GM18907 (cell line): ENCODE measurements around the gene KRTAP13-3.

Experiments used
- ATAC-seq: cut with Tn5 transposase; IDR thresholded peaks from one replicate; pipeline ENCODE4 v1.9.1; 2021; ENCODE audit warnings: mild to moderate bottlenecking, moderate library complexity; ENCODE audit not compliant: unreplicated experiment

KRTAP13-3 gene, protein sequence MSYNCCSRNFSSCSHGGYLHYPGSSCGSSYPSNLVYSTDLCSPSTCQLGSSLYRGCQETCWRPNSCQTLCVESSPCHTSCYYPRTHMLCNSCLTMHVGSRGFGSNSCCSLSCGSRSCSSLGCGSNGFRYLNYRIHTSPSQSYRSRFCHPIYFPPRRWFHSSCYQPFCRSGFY

DNA sequence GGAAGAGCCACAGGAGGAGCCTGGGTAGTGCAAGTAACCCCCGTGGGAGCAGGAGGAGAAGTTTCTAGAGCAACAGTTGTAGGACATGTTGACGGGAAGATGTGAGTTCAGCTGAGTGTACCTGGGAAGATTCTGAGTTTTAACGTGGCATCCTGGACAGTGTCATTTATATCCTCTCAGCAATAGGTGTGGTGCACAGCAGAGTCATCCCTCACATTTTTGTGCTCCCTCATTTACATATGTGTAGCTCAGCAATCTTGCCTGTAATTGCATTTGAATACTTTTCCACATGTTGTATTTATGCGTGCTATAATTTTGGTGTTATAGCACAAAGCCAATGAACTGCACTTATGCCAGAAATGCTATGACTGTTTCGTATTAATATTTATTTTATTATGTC, at the start of gene KRTAP13-3:
Gene KRTAP13-3, minus strand, starts transcription at position 101 of the 400 bp plus-strand sequence. Its CDS starts 14 bp downstream, at position 87.
- ATAC-seq = no peak

DNA sequence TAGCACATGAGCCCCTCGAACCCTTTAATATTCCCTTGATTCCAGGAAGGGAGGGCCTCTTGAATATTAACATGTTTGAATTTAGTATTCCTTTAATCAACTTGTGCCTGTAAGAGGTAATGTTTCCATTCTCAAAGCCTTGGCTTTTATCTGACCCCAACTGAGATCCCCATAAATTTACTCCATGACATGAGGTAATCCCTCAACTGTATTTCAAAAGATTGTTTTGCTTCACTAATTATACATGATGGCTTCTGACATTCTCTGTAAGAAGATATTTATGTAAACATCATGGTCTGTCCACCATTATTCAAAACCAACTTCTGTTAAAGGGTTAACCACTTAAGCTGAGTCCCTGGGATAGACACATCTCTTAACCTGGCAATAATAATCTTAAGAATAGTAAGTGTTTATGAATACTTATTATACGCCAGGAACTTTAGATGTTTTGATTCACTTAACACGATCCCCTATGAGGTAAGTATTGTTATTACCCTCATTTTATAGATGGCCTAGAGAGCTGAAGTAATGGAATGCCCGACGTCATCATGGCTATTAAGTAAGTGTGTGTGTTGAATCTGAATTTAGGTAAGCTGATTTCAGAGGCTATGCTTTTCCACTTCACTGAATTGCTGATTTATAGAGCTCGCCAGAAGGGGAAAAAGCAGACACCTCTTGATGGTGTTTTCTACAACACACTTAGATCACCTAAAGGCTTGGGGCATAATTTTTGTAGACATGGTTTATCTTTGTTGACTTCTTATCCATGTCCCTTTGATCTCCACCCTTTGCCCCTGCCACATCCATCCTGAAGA, 43.4 kb upstream of the KRTAP13-3 start:
- ATAC-seq = no peak

DNA sequence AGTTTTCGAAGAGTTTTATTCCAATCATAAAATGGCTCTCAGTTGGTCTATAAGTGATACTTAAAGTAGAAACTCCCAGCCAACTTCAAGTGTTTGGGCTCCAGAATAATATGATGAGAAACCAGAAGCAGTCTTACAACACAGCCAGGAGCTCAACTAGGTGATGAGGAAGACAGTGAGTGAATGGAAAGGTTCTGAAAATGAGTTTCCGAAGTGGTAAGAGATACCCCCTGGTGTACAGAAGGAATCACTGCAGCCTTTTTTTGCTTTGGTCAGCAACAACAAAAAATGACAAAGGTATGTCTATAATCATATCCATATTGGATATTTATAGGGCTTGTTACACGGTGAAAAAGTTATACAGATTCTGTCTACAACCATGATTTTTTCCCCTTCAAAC, 38.0 kb upstream of the KRTAP13-3 start:
- ATAC-seq = no peak

DNA sequence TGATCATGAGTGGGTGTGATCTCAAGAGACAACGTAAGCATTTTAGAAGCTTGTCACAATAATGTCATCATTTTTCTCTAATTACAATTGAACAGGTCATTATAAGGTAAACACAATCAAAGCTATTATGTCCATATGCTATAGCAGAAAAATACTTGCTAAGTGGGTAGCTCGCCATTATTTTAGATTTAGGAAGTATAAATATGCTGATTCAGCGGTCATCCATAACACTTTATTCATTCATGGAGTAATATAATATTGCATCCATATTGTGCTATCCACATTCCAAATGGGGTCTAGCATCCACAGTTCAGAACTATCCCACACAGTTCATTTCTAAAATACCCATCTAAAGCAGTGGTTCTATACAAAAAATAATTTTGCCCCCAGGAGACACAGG, 22.8 kb upstream of the KRTAP13-3 start:
- no peak for ATAC-seq

DNA sequence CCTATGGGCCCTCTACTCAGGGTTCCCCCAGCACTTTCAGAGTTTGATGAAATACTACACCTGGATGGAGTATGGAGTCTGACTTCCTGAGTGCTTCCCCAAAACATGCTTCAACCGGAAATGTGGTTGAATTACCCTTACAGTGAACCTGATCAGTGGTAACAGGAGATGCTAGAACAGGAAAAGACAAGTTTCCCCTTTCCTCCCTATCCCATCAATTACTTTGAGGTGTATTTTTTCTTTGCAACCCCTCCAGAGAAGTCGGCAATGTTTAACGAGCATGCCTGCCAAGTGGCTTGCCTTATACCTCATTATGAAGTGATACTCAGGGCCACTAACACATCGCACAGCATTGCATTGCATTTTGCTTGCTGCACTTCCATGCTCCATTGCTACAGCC, 21.3 kb upstream of the KRTAP13-3 start:
- no peak for ATAC-seq

DNA sequence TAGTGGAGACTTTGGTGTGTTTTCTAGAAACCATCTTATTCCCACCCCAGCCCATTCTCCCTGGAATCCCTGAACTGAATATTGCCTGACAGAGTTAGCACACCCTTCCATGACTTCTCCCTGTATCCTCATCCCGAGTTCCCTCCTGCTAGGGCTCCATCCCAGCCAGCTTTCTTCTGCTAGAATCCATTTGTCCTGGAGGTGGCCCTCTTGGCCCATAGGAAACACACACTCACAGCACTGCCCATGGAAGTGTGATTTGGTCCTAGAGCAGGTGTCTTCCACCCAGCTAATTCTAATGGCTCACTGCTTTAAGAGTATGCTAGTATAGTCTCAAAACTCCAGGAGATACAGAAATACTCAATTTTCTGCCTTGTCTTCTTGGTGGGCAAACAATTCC, 18.5 kb upstream of the KRTAP13-3 start:
- ATAC-seq = no peak

DNA sequence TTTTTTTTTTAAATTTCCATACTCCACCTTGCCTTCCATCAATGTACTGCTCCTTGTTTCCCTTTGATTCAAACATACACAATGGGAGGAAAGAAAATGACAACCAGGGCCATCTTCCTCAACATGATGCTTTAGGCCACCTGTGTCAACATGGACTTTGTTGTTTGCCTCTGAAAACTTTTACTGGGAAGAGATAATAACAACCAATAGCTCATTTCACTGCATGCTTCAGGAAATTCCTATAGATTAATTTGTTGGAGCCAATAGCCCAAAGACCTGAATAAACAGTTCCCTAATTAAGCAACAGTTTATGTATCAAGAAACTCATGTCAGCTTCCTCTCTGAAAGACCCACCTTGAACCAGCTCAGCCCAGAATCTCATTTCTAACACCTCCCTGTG, 17.5 kb upstream of the KRTAP13-3 start:
- ATAC-seq = no peak

DNA sequence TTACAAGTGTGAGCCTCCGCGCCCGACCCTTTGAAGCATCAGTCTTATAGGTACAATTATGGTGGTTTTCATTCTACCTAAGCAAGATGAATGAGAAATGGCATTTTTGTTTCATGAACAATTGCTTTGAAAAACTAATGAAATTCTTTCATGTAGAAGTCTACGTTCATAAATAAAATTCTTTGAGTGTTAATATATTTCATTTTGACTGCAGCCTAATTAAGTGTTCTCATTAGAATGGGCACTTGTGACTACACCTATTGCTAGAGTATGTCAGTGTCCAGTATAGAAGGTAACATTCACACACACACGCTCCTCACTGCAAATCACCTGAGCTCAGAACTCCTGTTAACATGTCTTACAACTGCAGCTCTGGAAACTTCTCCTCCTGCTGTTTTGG, 14.2 kb upstream of the KRTAP13-3 start, which contains the start of gene KRTAP15-1:
Gene KRTAP15-1, plus strand, starts transcription at position 301 of the 400 bp plus-strand sequence. Its CDS starts 53 bp downstream, at position 354.
- no peak for ATAC-seq

DNA sequence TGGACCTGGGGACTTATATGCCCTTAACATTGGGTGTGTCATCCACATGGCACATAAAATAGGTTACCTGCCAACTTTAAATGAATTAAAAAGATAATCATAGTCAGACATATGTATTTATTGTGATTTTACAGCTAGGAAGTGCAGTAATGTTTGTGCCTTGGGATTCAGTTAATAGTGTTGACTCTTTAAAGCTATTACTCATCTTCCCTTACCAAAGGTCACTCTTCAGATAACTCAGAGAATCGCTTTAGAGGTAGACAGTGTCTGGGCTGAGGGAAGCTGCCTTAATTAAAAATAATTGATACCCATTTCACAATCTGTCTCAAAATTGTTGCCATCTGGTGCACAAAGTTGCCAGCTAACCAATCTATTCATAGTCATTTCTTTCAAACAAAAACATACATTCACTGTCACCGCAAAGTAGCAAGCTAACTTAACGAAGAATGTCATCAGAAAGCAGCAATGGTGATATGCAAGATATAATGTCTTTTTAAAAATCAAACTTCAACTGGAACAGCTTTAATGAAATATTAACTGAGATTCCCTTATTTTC, 11.4 kb upstream of the KRTAP13-3 start:
- no peak for ATAC-seq

DNA sequence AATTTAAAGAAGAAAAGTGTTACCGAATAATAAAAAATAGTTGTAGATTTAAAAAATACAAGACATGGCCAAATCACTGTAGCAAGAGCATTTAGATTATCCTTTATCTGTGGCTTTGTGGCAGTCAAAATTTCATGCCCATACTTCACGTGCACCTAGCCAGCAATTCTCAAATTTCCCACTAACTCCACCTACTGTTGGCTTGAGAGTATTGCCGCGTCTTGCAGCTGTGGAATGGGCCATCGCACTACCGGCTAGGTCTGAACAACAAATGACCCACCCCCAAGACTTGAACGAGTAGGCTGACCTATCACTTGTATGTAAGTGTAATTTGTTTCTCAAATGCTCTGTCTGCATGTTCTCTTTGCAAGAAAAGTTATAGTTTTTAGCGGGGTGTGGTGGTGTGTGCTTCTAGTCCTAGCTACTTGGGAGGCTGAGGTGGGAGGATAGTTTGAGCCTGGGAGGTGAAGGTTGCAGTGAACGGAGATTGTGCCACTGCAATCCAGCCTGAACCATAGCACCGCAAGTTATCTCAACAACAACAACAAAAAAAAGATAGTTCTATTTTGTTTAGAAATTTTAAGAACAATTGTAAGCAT, 8.4 kb upstream of the KRTAP13-3 start:
- no peak for ATAC-seq

DNA sequence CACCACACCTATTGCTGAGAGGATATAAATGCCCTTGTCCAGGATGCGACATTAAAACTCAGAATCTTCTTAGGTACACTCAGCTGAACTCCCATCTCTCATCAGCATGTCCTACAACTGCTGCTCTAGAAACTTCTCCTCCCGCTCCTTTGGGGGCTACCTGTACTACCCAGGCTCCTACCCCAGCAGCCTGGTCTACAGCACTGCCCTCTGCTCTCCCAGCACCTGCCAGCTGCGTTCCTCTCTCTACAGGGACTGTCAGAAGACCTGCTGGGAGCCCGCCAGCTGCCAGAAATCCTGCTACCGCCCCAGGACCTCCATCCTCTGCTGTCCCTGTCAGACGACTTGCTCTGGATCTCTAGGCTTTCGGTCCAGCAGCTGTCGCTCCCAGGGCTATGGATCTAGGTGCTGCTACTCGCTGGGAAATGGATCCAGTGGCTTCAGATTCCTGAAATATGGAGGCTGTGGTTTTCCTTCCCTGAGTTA, 4.5 kb upstream of the KRTAP13-3 start, which contains the start of gene KRTAP13-4:
Gene KRTAP13-4, plus strand, starts transcription at position 51 of the 486 bp plus-strand sequence. Its CDS starts 56 bp downstream, at position 107.
- ATAC-seq = no peak

DNA sequence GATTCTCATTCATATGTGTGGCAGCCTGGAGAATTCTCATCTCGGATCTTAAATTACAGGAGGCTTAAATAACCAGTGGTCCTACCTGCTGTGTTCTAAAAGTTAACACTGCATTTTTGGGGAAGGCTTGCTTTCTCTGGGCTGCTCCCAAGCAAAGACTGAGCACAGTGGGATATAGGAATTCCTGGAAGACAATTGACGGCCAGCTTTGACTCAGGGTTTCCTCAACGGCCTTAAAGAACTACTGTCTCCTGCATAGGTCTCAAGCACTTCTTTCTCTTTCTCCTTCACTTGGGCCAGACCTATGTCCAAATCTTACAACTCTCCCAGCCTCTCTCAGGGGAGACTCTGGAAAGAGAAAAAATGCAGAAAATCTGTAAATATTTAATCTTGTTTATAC, 1.0 kb upstream of the KRTAP13-3 start:
- ATAC-seq = no peak

DNA sequence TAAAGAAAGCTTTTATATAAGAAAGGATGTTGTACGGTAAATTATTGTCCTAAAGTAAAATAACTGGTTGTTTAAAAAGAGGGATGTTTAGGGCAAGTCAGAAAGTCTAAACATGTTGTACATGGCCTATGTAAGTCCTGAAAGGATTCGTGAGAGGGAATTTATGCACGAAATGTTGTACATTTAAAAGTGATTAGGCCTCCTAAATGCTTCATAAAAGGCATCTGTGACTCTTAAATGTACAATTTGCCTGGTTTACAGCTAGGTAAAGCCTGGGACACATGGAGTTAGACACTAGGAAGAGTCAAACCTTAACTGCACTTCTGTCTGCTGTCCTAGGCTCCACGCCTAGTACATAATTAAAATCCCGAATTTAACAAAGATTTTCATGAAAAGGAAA, 9.7 kb downstream of the KRTAP13-3 start:
- no peak for ATAC-seq

DNA sequence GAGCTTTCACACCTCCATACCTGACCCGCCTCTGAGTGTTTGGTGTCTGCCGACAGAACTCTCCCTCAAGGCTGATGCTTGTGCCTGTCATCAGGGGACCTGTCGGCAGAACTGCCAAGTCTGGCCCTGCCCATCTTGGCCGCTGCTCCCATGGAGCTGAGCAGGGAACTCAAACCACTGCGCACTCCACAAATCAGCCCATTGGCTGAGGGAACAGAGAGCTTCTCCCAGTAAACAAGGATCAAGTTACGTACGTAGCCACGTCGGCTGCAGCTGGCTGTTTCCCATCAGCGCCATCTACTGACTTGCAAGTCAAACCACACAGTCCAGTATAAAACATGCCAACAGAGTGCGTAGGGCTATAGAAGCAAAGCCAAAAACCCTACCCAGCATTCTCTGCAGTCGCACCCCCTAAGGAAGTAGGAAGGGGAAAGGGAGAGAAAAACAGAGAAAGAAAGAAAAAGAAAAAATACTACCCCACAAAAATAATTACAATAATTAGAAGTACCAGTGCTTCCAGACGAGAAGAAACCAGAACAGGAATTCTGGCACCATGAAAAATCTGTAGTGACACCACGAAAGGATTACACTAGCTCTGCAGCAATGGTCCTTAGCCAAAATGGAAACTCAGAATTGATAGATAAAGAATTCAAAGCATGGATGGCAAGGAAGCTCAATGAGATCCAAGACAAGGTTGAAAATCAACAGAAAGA, 16.8 kb downstream of the KRTAP13-3 start:
- no peak for ATAC-seq

DNA sequence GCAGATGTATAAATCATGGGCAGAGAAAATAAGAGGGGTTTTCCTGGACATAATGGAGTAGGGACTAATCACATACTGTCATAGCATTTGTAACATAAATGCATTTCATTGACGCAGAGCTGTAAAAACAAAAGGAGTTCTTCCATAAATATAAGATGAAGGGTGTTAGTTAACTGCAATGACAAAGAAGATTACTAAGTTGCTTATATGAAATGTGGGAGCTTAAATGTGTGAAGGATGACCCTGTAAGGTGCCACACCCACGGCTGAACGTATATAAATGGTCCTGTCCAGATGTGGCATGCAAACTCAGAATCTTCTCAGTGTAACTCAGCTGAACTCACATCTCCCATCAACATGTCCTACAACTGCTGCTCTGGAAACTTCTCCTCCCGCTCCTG, 30.0 kb downstream of the KRTAP13-3 start, which contains the start of gene KRTAP13-1:
Gene KRTAP13-1, plus strand, starts transcription at position 301 of the 400 bp plus-strand sequence. Its CDS starts 56 bp downstream, at position 357.
- no peak for ATAC-seq

DNA sequence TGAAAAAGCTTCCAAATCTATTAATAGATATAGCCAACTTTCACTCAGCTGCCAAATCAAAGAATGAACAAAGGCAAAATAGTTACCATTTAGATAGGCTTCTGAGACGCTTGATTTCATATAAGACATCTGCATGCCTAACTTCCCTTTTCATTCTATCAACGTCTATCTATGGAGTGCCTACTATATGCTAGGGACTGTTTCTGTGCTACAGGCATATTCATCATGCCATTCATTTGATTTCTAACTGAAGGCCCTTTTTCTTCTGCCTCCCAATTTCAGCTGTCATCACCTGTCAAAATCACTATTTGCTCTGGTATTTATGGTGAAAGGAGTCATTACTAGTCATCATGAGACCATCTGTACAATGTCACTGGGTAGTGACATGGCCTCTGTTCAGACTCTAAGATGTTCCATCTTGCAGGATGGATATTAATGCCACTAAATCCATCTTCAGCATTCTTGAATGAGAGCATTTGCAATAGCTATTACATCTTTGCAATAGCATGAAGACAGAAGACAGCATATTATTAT, 34.2 kb downstream of the KRTAP13-3 start:
- ATAC-seq = no peak

DNA sequence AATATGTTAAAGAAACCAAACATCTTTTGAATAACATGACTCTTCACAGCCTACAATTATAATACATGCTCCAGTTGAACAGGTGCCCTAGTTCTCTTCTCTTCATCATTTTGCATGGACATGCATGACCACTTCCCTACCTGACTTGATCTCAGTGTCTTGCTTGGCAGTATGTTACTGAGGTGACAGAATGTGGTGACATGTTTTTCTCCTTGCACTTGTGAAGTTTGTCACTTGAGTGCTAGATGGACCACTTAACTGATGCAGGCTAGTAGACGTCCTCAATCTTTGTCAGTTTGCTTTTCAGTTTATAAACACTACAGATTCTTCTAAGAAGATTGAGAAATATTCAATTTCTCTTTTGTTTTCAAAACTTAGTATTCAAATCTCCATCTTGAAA, 43.5 kb downstream of the KRTAP13-3 start:
- ATAC-seq = no peak
